ENCODE data around the gene OTX1.

DNA sequence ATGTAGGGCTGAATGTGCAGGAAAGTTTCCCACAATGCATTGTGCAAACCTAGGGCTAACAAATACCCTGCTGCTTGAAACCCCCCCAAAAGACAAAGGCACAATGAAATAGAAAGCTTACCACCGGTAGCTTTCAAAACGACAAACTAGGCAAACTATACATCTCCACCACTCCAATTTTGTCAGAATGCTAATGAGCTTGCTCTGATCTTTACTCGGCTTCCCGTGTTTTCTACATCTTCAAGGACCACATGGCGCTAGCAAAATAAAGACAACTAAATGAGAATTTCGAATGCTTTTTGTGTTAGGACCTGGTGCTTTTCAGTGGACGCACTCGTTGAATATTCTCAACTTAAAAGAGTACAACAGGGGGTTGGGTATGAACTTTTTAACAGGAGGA is 37.2 kb upstream of the OTX1 start:
- no peak for TF ChIP-seq TAF1 (IDR thresholded peaks at IDR 0.05; ENCODE audit: borderline replicate concordance, low read depth, low read length)
- TF ChIP-seq POLR2AphosphoS5 (IDR thresholded peaks at IDR 0.05; ENCODE audit: low read depth, low read length): no peak

All from GM12892 (cell line).